GM19328 (cell line): Measurements from ENCODE around the gene CCDC88C.

Experiments used
- ATAC-seq: cut with Tn5 transposase; IDR thresholded peaks from one replicate; pipeline ENCODE4 v1.9.1; 2021; ENCODE audit warnings: mild to moderate bottlenecking, moderate library complexity; ENCODE audit not compliant: unreplicated experiment

Gene CCDC88C

GRCh38 chr14:91367173-91368171 is 50.1 kb downstream of the CCDC88C start:
- peak; percentile 68 for ATAC-seq

GRCh38 chr14:91366749-91367148 is 50.9 kb downstream of the CCDC88C start:
- ATAC-seq: no peak

GRCh38 chr14:91365552-91365951 is 52.1 kb downstream of the CCDC88C start:
- ATAC-seq: no peak

- no peak for ATAC-seq
Measured at GRCh38 chr14:91364524-91365270, 52.9 kb downstream of the CCDC88C start.

- ATAC-seq: peak; percentile 41
Measured at GRCh38 chr14:91363776-91364523, 53.7 kb downstream of the CCDC88C start.

GRCh38 chr14:91361233-91361811 is 56.3 kb downstream of the CCDC88C start:
- no peak for ATAC-seq

- ATAC-seq: no peak
Measured at GRCh38 chr14:91360490-91361232, 57.0 kb downstream of the CCDC88C start.

- ATAC-seq: no peak
Measured at GRCh38 chr14:91358654-91359220, 58.9 kb downstream of the CCDC88C start.

- ATAC-seq: no peak
Measured at GRCh38 chr14:91358025-91358319, 59.6 kb downstream of the CCDC88C start.

- ATAC-seq: no peak
Measured at GRCh38 chr14:91357272-91358024, 60.2 kb downstream of the CCDC88C start.

- no peak for ATAC-seq
Measured at GRCh38 chr14:91356181-91356763, 61.3 kb downstream of the CCDC88C start.

GRCh38 chr14:91354979-91355685 is 62.5 kb downstream of the CCDC88C start:
- no peak for ATAC-seq

- no peak for ATAC-seq
Measured at GRCh38 chr14:91354221-91354916, 63.3 kb downstream of the CCDC88C start.

GRCh38 chr14:91352728-91353692 is 64.6 kb downstream of the CCDC88C start:
- no peak for ATAC-seq

- ATAC-seq: no peak
Measured at GRCh38 chr14:91352053-91352452, 65.6 kb downstream of the CCDC88C start.

- no peak for ATAC-seq
Measured at GRCh38 chr14:91351512-91351862, 66.1 kb downstream of the CCDC88C start.
